HepG2 (cell line): ENCODE data around the gene PPP1R12C. TPM values are rescaled to one million over a fixed set of nuclear protein-coding genes. Genes with fewer than 3 reads are reported as not detected.
A peak's percentile ranks its signal among the peaks of the same experiment; 100 is the strongest.

Experiments used
- AGO2 ChIP-seq: fragments of 200-400 bp; formaldehyde crosslinking; optimal IDR thresholded peaks from 2 replicates; pipeline ENCODE3; 2017; ENCODE audit warnings: mild to moderate bottlenecking, low read depth, low read length, moderate library complexity
- ATF6 ChIP-seq: sonication (generic); formaldehyde crosslinking; conservative IDR thresholded peaks from 2 replicates; pipeline ENCODE4 v1.4.0; 2020; ENCODE audit warnings: missing genetic modification reagents
- BHLHE40 ChIP-seq: IDR thresholded peaks from 2 replicates; pipeline ENCODE4 v1.6.1; 2011; ENCODE audit warnings: low read length, improper control_type of control experiment
- GFI1 ChIP-seq: sonication (generic); formaldehyde crosslinking; IDR thresholded peaks from 2 replicates; pipeline ENCODE4 v1.5.0; 2020; ENCODE audit warnings: missing genetic modification reagents, mild to moderate bottlenecking, borderline replicate concordance
- GLI4 ChIP-seq: sonication (generic); formaldehyde crosslinking; IDR thresholded peaks from 2 replicates; pipeline ENCODE4 v1.5.1; 2020; ENCODE audit warnings: missing genetic modification reagents, mild to moderate bottlenecking, moderate library complexity, borderline replicate concordance
- HMGXB4 ChIP-seq, 2 experiments: sonication (generic) in 1 of 2; formaldehyde crosslinking in 1 of 2; IDR thresholded peaks; 2 replicates each; pipeline versions ENCODE4 v1.4.0 to v1.6.1; 2018 to 2020; ENCODE audit warnings: missing genetic modification reagents in 2 of 2, borderline replicate concordance in 1 of 2, low read depth in 1 of 2, mild to moderate bottlenecking in 1 of 2, missing biosample characterization in 1 of 2
- SALL1 ChIP-seq: sonication (generic); formaldehyde crosslinking; IDR thresholded peaks from 2 replicates; pipeline ENCODE4 v1.8.0; 2022; ENCODE audit warnings: mild to moderate bottlenecking, missing genetic modification reagents
- SIN3A ChIP-seq: IDR thresholded peaks from 2 replicates; pipeline ENCODE4 v1.6.1; 2011; ENCODE audit warnings: low read depth, mild to moderate bottlenecking, control low read depth, low read length, borderline replicate concordance
- ZNF281 ChIP-seq: sonication (generic); formaldehyde crosslinking; IDR thresholded peaks from 2 replicates; pipeline ENCODE4 v1.4.0; 2020; ENCODE audit warnings: missing genetic modification reagents, borderline replicate concordance
- ZNF318 ChIP-seq: sonication (generic); formaldehyde crosslinking; IDR thresholded peaks from 2 replicates; pipeline ENCODE4 v1.4.0; 2020; ENCODE audit warnings: mild to moderate bottlenecking, missing genetic modification reagents
- polyA plus RNA-seq, 8 experiments: library from polyadenylated mRNA; depleted of rRNA in 3 of 8; stranded (reverse) in 7 of 8; unstranded in 1 of 8; fragments of >200 nt; fragmentation: Illumina TruSeq in 4 of 8; extraction: Trizol in 4 of 8; gene quantifications; 2 replicates each; pipeline versions ENCODE4 v1.2.1 to v1.2.3, GENCODE V29; 2011 to 2016; ENCODE audit warnings: low read depth in 4 of 8, missing spikeins in 1 of 8, mixed read lengths in 1 of 8; ENCODE audit not compliant: insufficient read depth in 1 of 8
- total RNA-seq, 5 experiments: library from RNA; depleted of rRNA; stranded (reverse); fragments of >200 nt; fragmentation: Illumina TruSeq; extraction: Trizol; gene quantifications; 2 replicates each; pipeline ENCODE4 v1.2.3, GENCODE V29; 2016; ENCODE audit warnings: low read depth in 1 of 5

PPP1R12C gene
- total and polyA plus RNA-seq, 2 of the 13 experiments (the other 11 are each of a cell fraction or from before 2014, with no cell fraction given) = 29.7 to 30.3 TPM

- TF ChIP-seq ATF6 (CRISPR knock-in tag) (no peak), ZNF318 (CRISPR knock-in tag) (no peak), BHLHE40 (peak; percentile 91), HMGXB4 (CRISPR knock-in tag; IDR thresholded peaks at IDR 0.05; ENCODE audit: borderline replicate concordance in 1 of 2, low read depth in 1 of 2) (peak in 1 of 2 experiments; percentile 12; a peak in 1 of 4 replicates), SALL1 (CRISPR knock-in tag) (peak; percentile 6; the same call in 1 of the 2 replicates), AGO2 (no peak), SIN3A (peak; percentile 84; the same call in 1 of the 2 replicates), GLI4 (no peak), ZNF281 (0 out of 2 replicates have a peak, but pooled peaks have one; percentile 52), GFI1 (CRISPR knock-in tag) (no peak)
These were observed 49.3 kb upstream of the PPP1R12C start, which contains the start of gene DNAAF3 (continued) for GRCh38 chr19:55166530-55167268.
